Upper lobe of left lung (tissue), 6 donors: ENCODE data around the gene METTL25B. TPM values are rescaled to one million over a fixed set of nuclear protein-coding genes. Genes with fewer than 3 reads are reported as not detected.

Experiments
- ATAC-seq, 2 donors: fragments of 200-7000 bp; cut with Tn5 transposase; one replicate each; pipeline ENCODE4 v1.9.1; 2022; ENCODE audit warnings: mild to moderate bottlenecking in 2 of 2, moderate library complexity in 2 of 2; ENCODE audit not compliant: low FRiP score in 2 of 2
- DNase-seq, 2 donors: peaks; one replicate each; pipeline ENCODE4 v3.0.0-alpha.2; 2019 to 2020
- H3K27ac ChIP-seq, 4 donors: fragments of 200-600 bp; sonication (generic); one replicate each; pipeline ENCODE4 v1.5.1; 2016 to 2019
- H3K27me3 ChIP-seq, 4 donors: fragments of 200-600 bp; sonication (generic); one replicate each; pipeline ENCODE4 v1.5.1; 2017 to 2019
- H3K36me3 ChIP-seq, 4 donors: fragments of 200-600 bp; sonication (generic); one replicate each; pipeline ENCODE4 v1.5.1; 2016 to 2019
- H3K4me1 ChIP-seq, 4 donors: fragments of 200-600 bp; sonication (generic); one replicate each; pipeline ENCODE4 v1.5.1; 2018 to 2019
- H3K4me3 ChIP-seq, 4 donors: fragments of 200-600 bp; sonication (generic); one replicate each; pipeline ENCODE4 v1.5.1; 2017 to 2019; ENCODE audit warnings: mild to moderate bottlenecking in 2 of 4, moderate library complexity in 1 of 4
- H3K9me3 ChIP-seq, 4 donors: fragments of 200-600 bp; sonication (generic); one replicate each; pipeline ENCODE4 v1.5.1; 2018 to 2019
- CTCF ChIP-seq, 6 experiments: fragments of 450-650 bp in 4 of 6; fragments of 200-600 bp in 2 of 6; sonication (generic) in 2 of 6; IDR thresholded peaks; one replicate each; pipeline ENCODE4 v1.5.1; 2016 to 2019; ENCODE audit warnings: antibody characterized with exemption in 6 of 6
- EP300 ChIP-seq, 4 donors: sonication (generic); formaldehyde crosslinking; IDR thresholded peaks; one replicate each; pipeline ENCODE4 v1.5.1; 2017; ENCODE audit warnings: antibody characterized with exemption in 4 of 4, control low read depth in 2 of 4
- POLR2A ChIP-seq, 4 donors: fragments of 450-650 bp; IDR thresholded peaks; one replicate each; pipeline ENCODE4 v1.5.1; 2016 to 2017; ENCODE audit warnings: antibody characterized with exemption in 4 of 4, mild to moderate bottlenecking in 2 of 4
- POLR2AphosphoS5 ChIP-seq, 2 donors: sonication (generic); formaldehyde crosslinking; IDR thresholded peaks; one replicate each; pipeline ENCODE4 v1.5.1; 2017; ENCODE audit warnings: antibody characterized with exemption in 2 of 2
- WGBS, 2 donors: methylation state at CpG; one replicate each; pipeline ENCODE4 v1.1.5; 2017 to 2018; 5-methylcytosine and 5-hydroxymethylcytosine counted together
- total RNA-seq, 6 donors: library from RNA; depleted of rRNA in 4 of 6; stranded (reverse); fragments of >200 nt in 4 of 6; gene quantifications; one replicate each; pipeline versions ENCODE4 v1.1.0 to v1.2.1, GENCODE V29; 2016 to 2021
- donor health status: DM: no; HTN: no; CAD: no; lungs with moderate emphysema.
- donor health status: DM: no; HTN: yes; CAD: no; lungs with severe emphysema.

METTL25B gene
- total RNA-seq, 6 donors from 2014 or later, result 23.4 to 131 (median 39.9) TPM

DNA sequence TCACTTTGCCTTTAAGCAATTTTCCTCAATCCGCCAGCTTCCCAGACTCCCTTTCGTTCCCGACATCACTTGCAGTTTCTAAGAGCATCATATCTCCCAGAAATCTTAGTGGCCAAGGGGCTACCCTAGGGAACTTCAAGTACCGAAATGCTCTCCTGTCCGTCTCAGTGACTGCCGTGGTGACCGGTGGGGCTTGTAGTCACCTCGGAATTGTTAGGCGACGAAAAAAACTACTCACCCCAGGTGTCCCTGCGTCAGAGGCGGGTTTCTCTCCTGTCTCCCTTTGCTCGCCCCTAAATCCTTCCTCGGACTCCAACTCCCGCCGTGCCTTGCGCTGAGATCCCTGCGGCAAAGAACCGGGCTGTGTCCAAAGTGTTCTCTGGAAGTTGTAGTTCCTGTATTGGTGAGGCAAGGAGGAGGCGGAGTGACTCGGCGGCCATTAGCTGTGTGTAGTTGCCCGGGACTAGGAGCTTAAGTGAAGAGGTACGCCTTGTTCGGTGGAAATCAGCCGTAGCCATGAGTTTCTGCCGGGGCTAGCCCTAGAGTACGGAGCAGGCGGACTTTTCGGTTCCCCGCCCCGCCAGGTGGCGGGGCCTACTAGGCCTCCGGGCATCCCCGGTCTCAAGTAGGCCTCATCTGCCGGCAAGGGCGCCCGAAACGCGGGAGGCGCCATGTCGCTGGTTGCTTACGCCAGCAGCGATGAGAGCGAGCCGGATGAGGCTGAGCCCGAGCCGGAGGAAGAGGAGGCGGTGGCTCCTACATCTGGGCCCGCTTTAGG, 39.0 kb downstream of the METTL25B start, which contains the start of gene PRCC:
PRCC (plus strand) TSS at position 435 of the 778 bp plus-strand sequence; CDS start at position 672, 237 bp downstream.
- Histone ChIP-seq H3K27ac (peak within 1 kb of the TSS; percentile 93 to 95 (median 95)), H3K27me3 (no peaks in the 10 kb centered on the region), H3K36me3 (peaks cover 0 to 23% (median 2%) of the 10 kb centered on the region in 4 donors), H3K9me3 (no peaks in the 10 kb centered on the region), H3K4me1 (peaks cover 27 to 51% (median 37%) of the 10 kb centered on the region in 4 donors), H3K4me3 (peak within 1 kb of the TSS; percentile 83 to 93 (median 91))
- peak; percentile 98 for ATAC-seq
- WGBS, 2 donors, result 0 to 1% methylated on average over 13 to 26 of the region's 50 CpGs
- DNase-seq, result peak; percentile 91 to 99
- TF ChIP-seq CTCF (IDR thresholded peaks at IDR 0.05) (peak in 1 of 6 experiments; percentile 16), POLR2AphosphoS5 (IDR thresholded peaks at IDR 0.05) (peak; percentile 81 to 85), POLR2A (IDR thresholded peaks at IDR 0.05) (peak in 3 of 4 donors; percentile 8 to 60 (median 32)), EP300 (IDR thresholded peaks at IDR 0.05) (peak in 1 of 4 donors; percentile 64)

- ATAC-seq, result peak; percentile 0 to 43
- H3K4me3 ChIP-seq, result peak overlapping the region; percentile 83 to 93 (median 91)
- H3K9me3 ChIP-seq, result no peaks in the 10 kb centered on the region
- peak overlapping the region; percentile 93 to 95 (median 95) for H3K27ac ChIP-seq
- 1 to 2% methylated on average over 13 to 22 of the region's 31 CpGs for WGBS, 2 donors
- no peaks in the 10 kb centered on the region for H3K27me3 ChIP-seq
- peak in 1 of 2 donors; percentile 85 for DNase-seq
- TF ChIP-seq POLR2AphosphoS5 (IDR thresholded peaks at IDR 0.05) (peak in 1 of 2 donors; percentile 9), CTCF (IDR thresholded peaks at IDR 0.05) (no peak)
- peaks cover 34 to 58% (median 43%) of the 10 kb centered on the region in 4 donors for H3K4me1 ChIP-seq
- peaks cover 0 to 23% (median 2%) of the 10 kb centered on the region in 4 donors for H3K36me3 ChIP-seq
Measured at GRCh38 chr1:156767879-156768604, 39.8 kb downstream of the METTL25B start.

DNA sequence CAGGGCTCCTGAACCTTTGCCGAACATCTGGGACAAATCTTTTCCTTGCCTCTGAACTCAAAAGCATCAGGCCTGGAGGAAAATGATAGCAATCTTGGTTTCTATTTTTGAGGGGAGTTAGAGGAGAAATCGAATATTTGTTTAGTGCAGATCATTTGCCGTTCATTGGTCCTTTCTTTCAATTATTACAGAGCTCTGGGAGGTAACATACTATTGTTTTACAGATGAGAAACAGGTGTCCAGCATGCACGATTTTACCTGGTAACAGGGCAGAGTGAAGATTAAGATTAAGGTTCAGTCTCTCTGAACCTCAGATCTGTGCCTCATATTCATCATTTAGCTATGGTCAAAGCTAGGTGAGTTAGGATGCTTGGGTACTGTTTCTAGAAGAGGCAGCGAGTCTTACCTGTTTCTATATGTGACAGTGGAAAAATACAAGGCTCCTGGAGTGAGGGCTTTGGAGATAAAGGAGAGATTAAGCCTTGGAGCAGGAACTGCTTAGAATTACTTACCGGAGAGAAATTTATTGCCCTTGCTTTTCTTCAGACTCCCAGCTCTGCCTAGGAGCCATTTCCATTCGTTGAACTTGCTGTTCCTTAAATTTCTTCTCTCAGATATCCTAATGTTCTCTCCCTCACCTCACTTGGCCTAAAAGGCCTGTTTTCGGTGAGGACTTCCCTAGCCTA, 40.5 kb downstream of the METTL25B start:
- ATAC-seq, result no peak

More for the DNA sequence above, 40.5 kb downstream of the METTL25B start:
- no peak for DNase-seq
- TF ChIP-seq POLR2AphosphoS5 (IDR thresholded peaks at IDR 0.05) (no peak), CTCF (IDR thresholded peaks at IDR 0.05) (no peak), POLR2A (IDR thresholded peaks at IDR 0.05) (no peak), EP300 (IDR thresholded peaks at IDR 0.05) (no peak)
- Histone ChIP-seq H3K36me3 (peaks cover 0 to 26% (median 2%) of the 10 kb centered on the region in 4 donors), H3K27ac (peak overlapping the region in 2 of 4 donors; percentile 95), H3K4me1 (peaks cover 36 to 62% (median 46%) of the 10 kb centered on the region in 4 donors), H3K27me3 (no peaks in the 10 kb centered on the region), H3K4me3 (peak overlapping the region; percentile 83 to 93 (median 91)), H3K9me3 (no peaks in the 10 kb centered on the region)
- WGBS, 2 donors, result 28 to 35% methylated on average over 8 of the region's 8 CpGs
